ENCODE measurements around the gene STUM. TPM values are rescaled to one million over a fixed set of nuclear protein-coding genes. Genes with fewer than 3 reads are reported as not detected.
"Not testable (repeated sequence)": the region's sequence is repeated elsewhere in the genome, so short reads cannot be mapped to it uniquely, and the experiment has no call there.

Gene STUM
- total RNA-seq, 2 experiments from 2014 or later, result not detected

GRCh38 chr1:226637147-226637935 lies 88.8 kb downstream of the STUM start:
- no peak for TF ChIP-seq CTCF (IDR thresholded peaks at IDR 0.05)
- Mint-ChIP-seq H3K4me3 (peak overlapping the region; percentile 25), H3K27me3 (no peaks in the 10 kb centered on the region), H3K9me3 (no peaks in the 10 kb centered on the region), H3K36me3 (ENCODE audit: low read depth) (peaks cover 94% of the 10 kb centered on the region), H3K4me1 (ENCODE audit: low read depth) (peaks cover 59% of the 10 kb centered on the region), H3K27ac (peak overlapping the region; percentile 91)
- DNase-seq (peak in 2 of 14 experiments; percentile 5 to 32), ATAC-seq (ENCODE audit: poor library complexity) (no peak)
- Histone ChIP-seq H3K27me3 (ENCODE audit: control insufficient read depth in 1 of 2, insufficient read depth in 2 of 2, low read length in 2 of 2) (no peaks in the 10 kb centered on the region), H3K27ac (ENCODE audit: low read depth in 1 of 2, low read length in 2 of 2) (peak overlapping the region; percentile 0 to 52), H3K9me3 (ENCODE audit: control insufficient read depth in 1 of 2, insufficient read depth in 1 of 2, low read length in 2 of 2) (no peaks in the 10 kb centered on the region), H3K4me1 (ENCODE audit: insufficient read depth, low read length) (peaks cover 75% of the 10 kb centered on the region), H3K4me3 (ENCODE audit: low read length) (no peak overlapping the region), H3K36me3 (ENCODE audit: insufficient read depth, low read length) (peaks cover 95% of the 10 kb centered on the region)
- CTCF ChIA-PET, result no interaction called here
- POLR2A ChIA-PET, result interaction anchor here (2.1 to 3.9 kb wide), 2 partner anchors 7 to 16 kb away, joined by 7 to 12 read pairs; no protein-coding TSS in a partner anchor
- intact Hi-C loops (cut with DNase I, micrococcal nuclease), result no loop called here

GRCh38 chr1:226638001-226638601 lies 89.5 kb downstream of the STUM start:
- no peak for TF ChIP-seq CTCF (IDR thresholded peaks at IDR 0.05)
- Histone ChIP-seq H3K9me3 (ENCODE audit: control insufficient read depth in 1 of 2, insufficient read depth in 1 of 2, low read length in 2 of 2) (no peaks in the 10 kb centered on the region), H3K27ac (ENCODE audit: low read depth in 1 of 2, low read length in 2 of 2) (peak overlapping the region; percentile 0 to 15), H3K4me1 (ENCODE audit: insufficient read depth, low read length) (peaks cover 77% of the 10 kb centered on the region), H3K36me3 (ENCODE audit: insufficient read depth, low read length) (peaks cover 95% of the 10 kb centered on the region), H3K27me3 (ENCODE audit: control insufficient read depth in 1 of 2, insufficient read depth in 2 of 2, low read length in 2 of 2) (no peaks in the 10 kb centered on the region), H3K4me3 (ENCODE audit: low read length) (no peak overlapping the region)
- ChIA-PET CTCF (no interaction called here), POLR2A (interaction anchor here (0.6 to 2.1 kb wide), 3 partner anchors 15 to 331 kb away, joined by 3 to 7 read pairs (median 3); partner anchors contain the start of gene ITPKB)
- Mint-ChIP-seq H3K27ac (peak overlapping the region; percentile 91), H3K27me3 (no peaks in the 10 kb centered on the region), H3K36me3 (ENCODE audit: low read depth) (peaks cover 91% of the 10 kb centered on the region), H3K4me3 (no peak overlapping the region), H3K4me1 (ENCODE audit: low read depth) (peaks cover 54% of the 10 kb centered on the region), H3K9me3 (no peaks in the 10 kb centered on the region)
- ATAC-seq (ENCODE audit: poor library complexity) (no peak), DNase-seq (peak in 1 of 14 experiments; percentile 27)
- intact Hi-C loops (cut with DNase I, micrococcal nuclease), result no loop called here

GRCh38 chr1:226638608-226639007 lies 90.0 kb downstream of the STUM start:
- H3K4me1 Mint-ChIP-seq (ENCODE audit: low read depth), result peaks cover 54% of the 10 kb centered on the region

GRCh38 chr1:226639206-226639605 lies 90.6 kb downstream of the STUM start:
- CTCF ChIA-PET; ATAC-seq (ENCODE audit: poor library complexity); H3K9me3 Mint-ChIP-seq; H3K4me3 ChIP-seq (ENCODE audit: low read length); H3K27me3 Mint-ChIP-seq; H3K9me3 ChIP-seq (ENCODE audit: control insufficient read depth in 1 of 2, insufficient read depth in 1 of 2, low read length in 2 of 2); H3K4me3 Mint-ChIP-seq; intact Hi-C loops (cut with DNase I, micrococcal nuclease); H3K27me3 ChIP-seq (ENCODE audit: control insufficient read depth in 1 of 2, insufficient read depth in 2 of 2, low read length in 2 of 2); H3K27ac ChIP-seq (ENCODE audit: low read depth in 1 of 2, low read length in 2 of 2): not testable (repeated sequence)
- peaks cover 92% of the 10 kb centered on the region for H3K36me3 Mint-ChIP-seq (ENCODE audit: low read depth)
- peaks cover 54% of the 10 kb centered on the region for H3K4me1 Mint-ChIP-seq (ENCODE audit: low read depth)
- POLR2A ChIA-PET, result interaction anchor here (1.1 to 2.1 kb wide), 2 partner anchors 14 to 100 kb away, joined by 3 to 7 read pairs; partner anchors contain the start of gene ITPKB
- peak in 2 of 14 experiments; percentile 2 to 29 for DNase-seq
- H3K36me3 ChIP-seq (ENCODE audit: insufficient read depth, low read length), result peaks cover 93% of the 10 kb centered on the region
- peaks cover 77% of the 10 kb centered on the region for H3K4me1 ChIP-seq (ENCODE audit: insufficient read depth, low read length)
- peak overlapping the region; percentile 55 for H3K27ac Mint-ChIP-seq

More at GRCh38 chr1:226638608-226639007, 90.0 kb downstream of the STUM start:
- Mint-ChIP-seq H3K4me3 (no peak overlapping the region), H3K9me3 (no peaks in the 10 kb centered on the region), H3K27ac (peak overlapping the region; percentile 55), H3K27me3 (no peaks in the 10 kb centered on the region), H3K36me3 (ENCODE audit: low read depth) (peaks cover 91% of the 10 kb centered on the region)
- intact Hi-C loops (cut with DNase I, micrococcal nuclease), result no loop called here
- no peaks in the 10 kb centered on the region for H3K9me3 ChIP-seq (ENCODE audit: control insufficient read depth in 1 of 2, insufficient read depth in 1 of 2, low read length in 2 of 2)
- peak in 2 of 14 experiments; percentile 2 to 12 for DNase-seq
- ATAC-seq (ENCODE audit: poor library complexity), result no peak
- no peaks in the 10 kb centered on the region for H3K27me3 ChIP-seq (ENCODE audit: control insufficient read depth in 1 of 2, insufficient read depth in 2 of 2, low read length in 2 of 2)
- TF ChIP-seq CTCF (IDR thresholded peaks at IDR 0.05), result no peak
- H3K27ac ChIP-seq (ENCODE audit: low read depth in 1 of 2, low read length in 2 of 2), result no peak overlapping the region
- no peak overlapping the region for H3K4me3 ChIP-seq (ENCODE audit: low read length)
- H3K36me3 ChIP-seq (ENCODE audit: insufficient read depth, low read length), result peaks cover 94% of the 10 kb centered on the region
- peaks cover 77% of the 10 kb centered on the region for H3K4me1 ChIP-seq (ENCODE audit: insufficient read depth, low read length)
- CTCF ChIA-PET, result no interaction called here
- POLR2A ChIA-PET, result interaction anchor here (0.6 to 2.1 kb wide), 3 partner anchors 14 to 331 kb away, joined by 3 to 7 read pairs (median 3); partner anchors contain the start of gene ITPKB

Measured in CD4-positive, alpha-beta T cell (primary cell).